Measurements from ENCODE around the gene PIGR.

The PIGR gene

GRCh38 chr1:206893380-206893779 is 52.9 kb downstream of the PIGR start:
- no peak for DNase-seq

DNA sequence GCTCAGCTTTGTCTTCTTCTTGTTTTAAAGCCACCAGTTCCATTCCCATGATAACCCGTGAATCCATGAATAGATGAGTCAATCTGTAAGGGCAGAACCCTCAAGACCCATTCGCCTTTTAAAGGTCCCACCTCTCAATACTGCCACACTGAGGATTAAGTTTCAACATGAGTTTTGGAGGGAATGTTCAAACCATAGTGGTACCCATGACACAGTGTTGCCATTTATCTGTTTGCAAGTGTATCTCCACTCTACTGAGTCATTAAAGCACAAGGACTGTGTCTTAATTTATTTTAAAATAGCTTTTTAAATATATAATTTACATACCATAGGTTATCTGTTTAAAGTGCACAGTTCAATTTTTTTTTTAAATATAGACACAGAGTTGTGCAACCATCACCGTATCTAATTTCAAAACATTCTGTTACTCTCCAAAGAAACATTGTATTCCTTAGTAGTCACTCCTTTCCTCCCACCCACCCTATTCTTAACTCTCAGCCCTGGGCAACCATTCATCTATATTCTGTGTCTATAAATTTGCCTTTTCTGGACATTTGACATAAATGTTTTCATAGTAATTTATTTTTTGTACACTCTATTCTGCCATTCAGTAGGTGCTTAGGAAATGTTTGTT is 53.8 kb downstream of the PIGR start:
- DNase-seq: no peak

GRCh38 chr1:206891412-206891811 is 54.9 kb downstream of the PIGR start:
- DNase-seq: no peak

DNA sequence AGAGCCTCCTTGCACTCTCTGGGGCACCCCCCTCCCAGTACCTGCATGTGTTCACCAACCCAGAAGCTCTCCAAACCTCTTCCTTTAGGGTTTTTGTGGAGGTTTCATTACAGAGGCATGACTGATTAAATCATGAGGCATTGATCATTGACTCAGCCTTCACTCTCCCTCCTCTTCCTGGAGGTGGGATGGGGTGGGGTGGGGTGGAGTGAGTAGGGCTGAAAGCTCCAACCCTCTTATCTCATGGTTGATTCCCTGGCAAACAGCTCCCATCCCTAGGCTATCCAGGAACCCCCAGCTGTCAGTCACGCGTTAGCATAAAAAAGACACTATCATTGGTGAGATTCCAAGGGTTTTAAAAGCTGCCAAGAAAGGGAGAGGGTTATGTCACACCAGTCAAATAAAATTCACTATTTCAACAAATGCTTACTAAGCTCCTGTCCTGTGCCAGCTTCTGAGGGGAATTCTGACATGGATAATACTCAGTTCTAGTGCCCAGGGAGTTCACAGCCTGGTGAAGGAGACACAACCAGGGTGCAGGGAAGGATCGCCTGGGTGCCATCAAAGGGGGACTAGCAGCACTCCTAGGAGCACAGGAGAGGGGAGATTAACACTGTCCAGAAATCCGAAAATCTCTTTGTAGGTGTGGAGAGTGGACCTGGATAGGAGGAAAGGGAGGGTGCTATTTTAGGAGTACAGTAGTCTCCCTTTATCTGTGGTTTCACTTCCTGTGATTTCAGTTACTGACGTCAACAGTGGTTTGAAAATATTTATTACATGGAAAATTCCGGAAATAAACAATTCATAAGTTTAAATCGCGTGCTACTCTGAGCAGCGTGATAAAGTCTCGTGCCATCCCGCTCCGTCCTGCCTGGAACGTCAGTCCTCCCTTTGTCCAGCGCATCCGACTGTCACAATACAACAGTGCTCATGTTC is 55.9 kb downstream of the PIGR start:
- DNase-seq: no peak

GRCh38 chr1:206887701-206888100 is 58.6 kb downstream of the PIGR start:
- DNase-seq: no peak

DNA sequence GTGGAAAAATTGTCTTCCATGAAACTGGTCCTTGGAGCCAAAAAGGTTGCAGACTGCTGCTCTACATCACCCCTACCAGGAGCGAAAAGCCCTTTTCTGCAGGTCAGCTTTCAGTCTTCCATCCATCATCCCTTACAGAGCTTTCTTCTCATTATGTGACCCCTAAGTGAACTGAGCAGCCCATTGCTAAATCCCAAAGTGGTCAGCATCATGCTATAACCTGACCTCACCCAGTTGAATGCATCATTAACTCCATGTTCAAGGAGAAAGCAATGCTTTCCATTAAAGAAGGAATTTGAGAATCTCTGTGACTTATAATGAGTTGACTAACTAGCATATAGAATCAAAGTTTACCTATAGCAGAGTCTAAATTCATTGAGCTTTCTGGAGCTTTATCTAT is 59.4 kb downstream of the PIGR start:
- no peak for DNase-seq

DNA sequence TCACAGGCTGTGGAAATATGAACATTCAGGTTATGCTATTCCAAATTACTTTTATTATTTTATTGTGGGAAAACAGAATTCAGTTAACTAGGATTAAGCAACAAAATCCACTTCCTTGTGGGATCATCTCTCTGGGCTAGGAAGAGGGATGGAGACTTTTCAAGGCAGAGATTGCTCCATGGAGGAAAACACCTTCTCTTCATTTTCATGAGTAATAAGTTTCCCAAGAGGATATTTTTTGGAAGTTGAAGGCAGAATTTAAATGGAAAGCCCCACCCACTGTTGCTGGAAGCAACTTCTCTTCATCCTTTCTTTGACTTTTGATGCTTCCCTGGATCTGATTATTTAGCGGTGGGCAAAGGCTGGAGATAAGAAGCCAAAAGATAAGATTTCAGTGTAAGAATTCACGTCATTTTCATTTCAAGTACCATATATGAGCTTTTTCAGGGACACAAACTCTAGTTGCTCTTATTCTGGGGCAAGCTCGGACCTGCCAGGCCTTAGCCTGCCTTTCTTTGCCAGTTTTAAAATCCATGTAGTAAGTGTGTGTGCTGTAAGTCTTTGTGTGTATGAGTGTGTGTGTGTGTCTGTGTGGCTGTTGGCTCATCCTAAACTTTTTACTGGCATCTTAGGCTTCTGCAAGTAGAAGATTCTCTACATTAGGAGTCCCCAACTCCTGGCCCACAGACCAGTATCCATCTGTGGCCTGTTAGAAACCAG is 60.8 kb downstream of the PIGR start:
- DNase-seq: no peak

DNA sequence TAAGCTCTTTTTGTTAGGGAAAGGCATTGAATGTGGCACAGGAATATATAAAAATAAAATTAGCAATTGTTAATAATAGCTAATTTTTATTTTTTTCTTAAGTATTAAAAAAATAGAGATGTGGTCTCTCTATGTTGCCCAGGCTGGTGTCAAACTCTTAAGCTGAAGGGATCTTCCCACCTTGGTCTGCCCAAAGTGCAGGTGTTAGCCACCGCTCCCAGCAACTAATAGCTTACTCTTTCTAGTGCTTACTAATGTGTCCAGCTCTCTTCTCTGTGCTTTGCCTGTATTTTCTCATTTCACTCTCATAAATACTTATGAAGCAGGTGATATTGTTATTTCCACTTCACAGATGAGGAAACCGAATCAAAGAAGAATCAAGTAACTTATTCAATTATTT is 62.4 kb downstream of the PIGR start:
- DNase-seq: no peak

DNA sequence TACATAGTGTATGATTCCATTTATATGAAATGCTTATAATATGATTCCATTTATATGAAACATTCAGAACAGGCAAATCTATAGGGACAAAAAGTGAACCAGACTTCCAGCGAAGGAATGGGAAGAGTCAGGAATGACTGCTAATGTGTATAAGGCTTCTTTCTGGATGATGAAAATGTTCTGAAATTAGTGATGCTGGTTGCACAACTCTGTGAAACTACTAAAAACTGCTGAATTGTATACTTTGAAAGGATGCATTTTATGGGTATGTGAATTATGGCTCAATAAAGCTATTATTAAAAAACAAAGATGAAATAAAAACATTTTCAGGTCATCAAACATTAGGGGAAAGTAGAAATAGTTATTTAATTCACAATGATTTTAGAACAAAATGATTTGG is 63.1 kb downstream of the PIGR start:
- DNase-seq: no peak

DNA sequence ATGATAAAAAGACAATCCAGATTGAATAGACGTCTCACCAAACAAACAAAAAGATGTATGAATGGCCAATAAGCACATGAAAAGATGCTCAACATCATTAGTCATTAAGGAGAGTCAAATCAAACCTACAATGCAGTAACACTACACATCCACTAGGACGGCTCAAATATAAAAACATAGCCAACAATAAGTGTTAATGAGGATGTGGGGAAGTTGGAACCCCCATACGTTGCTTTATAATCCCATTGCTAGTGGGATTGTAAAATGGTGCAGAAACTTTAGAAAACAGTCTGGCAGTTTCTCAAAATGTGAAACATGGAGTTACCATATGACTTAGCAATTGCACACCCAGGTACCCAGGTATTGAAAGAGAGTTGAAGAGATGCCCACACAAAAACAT is 63.7 kb downstream of the PIGR start:
- no peak for DNase-seq

GRCh38 chr1:206880314-206880713 is 66.0 kb downstream of the PIGR start:
- no peak for DNase-seq
